Colonic mucosa (tissue), 4 donors: ENCODE data around the gene PPIF. TPM values are rescaled to one million over a fixed set of nuclear protein-coding genes. Genes with fewer than 3 reads are reported as not detected.

Experiments
- DNase-seq: peaks from one replicate; pipeline ENCODE4 v3.0.0-alpha.2; 2020
- H3K27ac ChIP-seq: fragments of 200-600 bp; one replicate; pipeline ENCODE4 v1.8.0; 2021
- H3K27me3 ChIP-seq: fragments of 200-600 bp; one replicate; pipeline ENCODE4 v1.8.0; 2021
- H3K36me3 ChIP-seq: fragments of 200-600 bp; one replicate; pipeline ENCODE4 v1.8.0; 2021
- H3K4me1 ChIP-seq: fragments of 200-600 bp; one replicate; pipeline ENCODE4 v1.8.0; 2021; ENCODE audit warnings: mild to moderate bottlenecking
- H3K4me3 ChIP-seq: fragments of 200-600 bp; one replicate; pipeline ENCODE4 v1.8.0; 2021
- H3K9ac ChIP-seq, 2 donors: one replicate each; pipeline ENCODE4 v1.7.0; 2013; ENCODE audit warnings: control low read depth in 2 of 2, low read depth in 2 of 2, low read length in 2 of 2
- H3K9me3 ChIP-seq: fragments of 200-600 bp; one replicate; pipeline ENCODE4 v1.8.0; 2021
- intact Hi-C: fragments of 100-400 bp; cut with DNase I; formaldehyde crosslinking; loops from one replicate; pipeline ENCODE4 v1.14.1; 2022
- total RNA-seq, 2 donors: library from RNA; stranded (reverse); fragmentation: NEBNext Ultra II Directional in 1 of 2; extraction: Animal tissue kit (Norgen Biotek cat#: 25700) in 1 of 2; gene quantifications; one replicate each; pipeline ENCODE4 v1.2.1, GENCODE V29; 2021
- TF ChIP-seq, protein P1 (sequence below): fragments of 200-600 bp; IDR thresholded peaks from one replicate; pipeline ENCODE4 v1.8.0; 2022; ENCODE audit warnings: antibody characterized with exemption, mild to moderate bottlenecking
- donor health status: healthy.
- donor health status: DM: no; HTN: no; CAD: no.
- donor health status: DM: no; HTN: no; CAD: no.

PPIF gene
- total RNA-seq: 100 to 1,000 TPM in 1 of 2 donors, 10 to 100 TPM in 1; 99.3 to 154 TPM

DNA sequence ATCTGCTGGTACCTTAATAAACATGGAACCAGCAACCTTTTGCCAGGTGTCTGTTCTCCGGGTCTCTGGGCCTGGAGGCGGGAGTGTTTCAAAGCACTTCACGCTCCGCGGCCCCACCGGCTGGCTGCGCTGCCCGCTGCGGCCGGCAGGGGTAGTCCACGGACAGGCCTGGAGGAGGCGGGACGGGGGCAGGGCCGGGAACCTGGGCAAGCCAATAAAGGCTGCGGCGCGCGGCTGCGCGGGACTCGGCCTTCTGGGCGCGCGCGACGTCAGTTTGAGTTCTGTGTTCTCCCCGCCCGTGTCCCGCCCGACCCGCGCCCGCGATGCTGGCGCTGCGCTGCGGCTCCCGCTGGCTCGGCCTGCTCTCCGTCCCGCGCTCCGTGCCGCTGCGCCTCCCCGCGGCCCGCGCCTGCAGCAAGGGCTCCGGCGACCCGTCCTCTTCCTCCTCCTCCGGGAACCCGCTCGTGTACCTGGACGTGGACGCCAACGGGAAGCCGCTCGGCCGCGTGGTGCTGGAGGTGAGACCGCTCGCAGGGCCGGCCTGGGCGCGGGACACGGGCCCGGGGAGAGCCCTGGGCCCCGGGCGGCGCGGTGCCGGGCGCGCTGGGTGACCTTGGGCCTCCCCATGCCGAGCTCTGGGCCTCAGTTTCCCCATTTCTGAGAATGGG lies at the start of gene PPIF:
PPIF (plus strand) TSS at position 244 of the 668 bp plus-strand sequence; CDS start at position 324, 80 bp downstream.
- TF ChIP-seq, protein P1, sequence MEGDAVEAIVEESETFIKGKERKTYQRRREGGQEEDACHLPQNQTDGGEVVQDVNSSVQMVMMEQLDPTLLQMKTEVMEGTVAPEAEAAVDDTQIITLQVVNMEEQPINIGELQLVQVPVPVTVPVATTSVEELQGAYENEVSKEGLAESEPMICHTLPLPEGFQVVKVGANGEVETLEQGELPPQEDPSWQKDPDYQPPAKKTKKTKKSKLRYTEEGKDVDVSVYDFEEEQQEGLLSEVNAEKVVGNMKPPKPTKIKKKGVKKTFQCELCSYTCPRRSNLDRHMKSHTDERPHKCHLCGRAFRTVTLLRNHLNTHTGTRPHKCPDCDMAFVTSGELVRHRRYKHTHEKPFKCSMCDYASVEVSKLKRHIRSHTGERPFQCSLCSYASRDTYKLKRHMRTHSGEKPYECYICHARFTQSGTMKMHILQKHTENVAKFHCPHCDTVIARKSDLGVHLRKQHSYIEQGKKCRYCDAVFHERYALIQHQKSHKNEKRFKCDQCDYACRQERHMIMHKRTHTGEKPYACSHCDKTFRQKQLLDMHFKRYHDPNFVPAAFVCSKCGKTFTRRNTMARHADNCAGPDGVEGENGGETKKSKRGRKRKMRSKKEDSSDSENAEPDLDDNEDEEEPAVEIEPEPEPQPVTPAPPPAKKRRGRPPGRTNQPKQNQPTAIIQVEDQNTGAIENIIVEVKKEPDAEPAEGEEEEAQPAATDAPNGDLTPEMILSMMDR: peak; percentile 99
- Histone ChIP-seq H3K9ac (peak within 1 kb of the TSS; percentile 75 to 92), H3K36me3 (peaks cover 15% of the 10 kb centered on the region), H3K9me3 (no peaks in the 10 kb centered on the region), H3K27ac (peak within 1 kb of the TSS; percentile 83), H3K4me3 (peak within 1 kb of the TSS; percentile 93), H3K27me3 (no peaks in the 10 kb centered on the region), H3K4me1 (peaks cover 12% of the 10 kb centered on the region)
- intact Hi-C loops: no loop called here
- DNase-seq: peak; percentile 95

DNA sequence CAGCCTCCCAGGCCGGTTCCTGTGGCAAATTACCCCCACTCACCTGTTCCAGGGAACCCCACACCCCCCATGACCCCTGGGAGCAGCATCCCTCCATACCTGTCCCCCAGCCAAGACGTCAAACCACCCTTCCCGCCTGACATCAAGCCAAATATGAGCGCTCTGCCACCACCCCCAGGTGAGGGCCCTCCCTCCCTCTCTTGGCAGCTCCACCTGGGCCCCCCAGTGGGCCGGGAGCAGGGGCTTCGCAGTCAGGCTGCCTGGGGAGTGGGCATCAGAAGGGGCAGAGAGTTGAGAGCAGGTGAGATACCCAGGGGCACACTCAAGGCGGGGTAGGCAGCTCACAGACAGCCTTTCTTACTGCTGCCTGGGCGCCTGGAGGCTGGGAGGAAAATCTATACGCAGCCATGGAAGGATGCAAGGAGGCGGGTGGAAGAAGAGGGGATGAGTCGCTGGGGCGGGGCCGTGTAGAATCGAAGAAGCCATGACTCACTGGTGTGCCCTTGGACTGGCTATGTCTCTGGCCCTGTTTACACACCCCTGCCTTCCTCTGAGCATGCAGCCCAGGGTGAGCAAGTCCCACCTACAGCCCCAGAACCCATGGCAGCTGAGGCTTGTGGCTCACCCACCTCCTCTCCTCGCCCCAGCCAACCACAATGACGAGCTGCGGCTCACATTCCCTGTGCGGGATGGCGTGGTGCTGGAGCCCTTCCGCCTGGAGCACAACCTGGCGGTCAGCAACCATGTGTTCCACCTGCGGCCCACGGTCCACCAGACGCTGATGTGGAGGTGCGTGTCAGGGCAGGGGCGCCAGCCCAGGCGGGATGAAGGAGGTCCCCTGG lies 48.6 kb upstream of the PPIF start:
- intact Hi-C loops: no loop called here
- peaks cover 17% of the 10 kb centered on the region for H3K36me3 ChIP-seq
- no peaks in the 10 kb centered on the region for H3K9me3 ChIP-seq
- no peak overlapping the region for H3K27ac ChIP-seq
- H3K4me3 ChIP-seq: no peak overlapping the region
- no peaks in the 10 kb centered on the region for H3K27me3 ChIP-seq
- H3K9ac ChIP-seq: no peak overlapping the region
- DNase-seq: peak; percentile 68
- no peaks in the 10 kb centered on the region for H3K4me1 ChIP-seq
- TF ChIP-seq, protein P1: no peak

DNA sequence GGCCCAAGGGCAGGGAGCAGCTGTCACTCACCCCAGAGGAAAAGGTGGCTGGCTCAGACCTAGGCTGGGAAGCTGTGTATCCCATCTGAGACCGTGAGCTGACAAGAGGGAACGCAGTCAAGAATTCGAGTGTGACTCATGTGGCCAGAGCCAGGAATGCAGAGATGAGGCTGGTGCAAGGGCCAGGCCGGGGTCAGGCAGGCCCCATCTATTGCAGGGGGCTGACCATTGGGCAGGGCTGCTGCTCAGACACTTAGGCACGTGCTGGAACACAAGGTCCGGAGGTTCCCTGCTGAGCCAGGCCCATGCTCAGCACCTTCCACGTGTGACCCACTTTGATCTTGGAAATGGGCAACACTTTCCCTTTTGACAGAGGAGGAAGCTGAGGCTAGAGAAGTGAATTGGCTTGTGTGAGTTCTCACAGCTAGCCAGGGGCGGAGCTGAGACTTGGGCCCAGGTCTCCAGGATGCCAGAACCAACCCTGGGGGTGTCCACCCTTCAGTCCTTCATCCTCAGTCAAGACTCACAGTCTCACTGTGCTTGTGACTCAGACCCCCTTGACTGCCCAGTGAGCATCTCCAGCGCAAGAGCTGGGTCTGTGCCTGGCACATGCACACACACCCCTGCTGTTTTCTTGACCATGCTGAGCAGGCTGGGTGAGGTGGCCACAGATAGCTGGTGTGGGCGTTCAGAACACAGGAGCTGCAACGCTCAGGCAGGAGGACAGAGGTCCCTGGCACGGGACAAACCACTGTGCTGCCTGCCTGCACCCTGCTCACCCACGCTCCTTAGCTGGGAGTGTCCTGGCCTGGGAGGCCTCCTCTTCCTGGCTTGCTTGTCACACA lies 47.6 kb upstream of the PPIF start:
- intact Hi-C loops: no loop called here
- Histone ChIP-seq H3K9ac (no peak overlapping the region), H3K4me1 (no peaks in the 10 kb centered on the region), H3K36me3 (peaks cover 12% of the 10 kb centered on the region), H3K9me3 (no peaks in the 10 kb centered on the region), H3K4me3 (no peak overlapping the region), H3K27ac (no peak overlapping the region), H3K27me3 (no peaks in the 10 kb centered on the region)
- TF ChIP-seq, protein P1: no peak
- no peak for DNase-seq

DNA sequence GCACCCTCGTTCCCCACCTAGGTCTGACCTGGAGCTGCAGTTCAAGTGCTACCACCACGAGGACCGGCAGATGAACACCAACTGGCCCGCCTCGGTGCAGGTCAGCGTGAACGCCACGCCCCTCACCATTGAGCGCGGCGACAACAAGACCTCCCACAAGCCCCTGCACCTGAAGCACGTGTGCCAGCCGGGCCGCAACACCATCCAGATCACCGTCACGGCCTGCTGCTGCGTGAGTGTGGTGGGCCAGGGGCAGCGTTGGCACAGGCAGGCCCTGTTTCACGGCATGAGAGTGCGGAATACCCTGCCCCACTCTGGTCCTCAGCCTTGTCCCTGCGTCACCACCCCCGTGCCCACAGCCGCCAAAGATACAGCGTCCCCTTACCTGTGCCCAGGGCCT lies 46.6 kb upstream of the PPIF start:
- Histone ChIP-seq H3K4me3 (no peak overlapping the region), H3K4me1 (no peaks in the 10 kb centered on the region), H3K27me3 (no peaks in the 10 kb centered on the region), H3K27ac (no peak overlapping the region), H3K9ac (no peak overlapping the region), H3K36me3 (peaks cover 14% of the 10 kb centered on the region), H3K9me3 (no peaks in the 10 kb centered on the region)
- intact Hi-C loops: no loop called here
- TF ChIP-seq, protein P1: no peak
- no peak for DNase-seq
